ENCODE data around the gene UBXN4.

Gene UBXN4

DNA sequence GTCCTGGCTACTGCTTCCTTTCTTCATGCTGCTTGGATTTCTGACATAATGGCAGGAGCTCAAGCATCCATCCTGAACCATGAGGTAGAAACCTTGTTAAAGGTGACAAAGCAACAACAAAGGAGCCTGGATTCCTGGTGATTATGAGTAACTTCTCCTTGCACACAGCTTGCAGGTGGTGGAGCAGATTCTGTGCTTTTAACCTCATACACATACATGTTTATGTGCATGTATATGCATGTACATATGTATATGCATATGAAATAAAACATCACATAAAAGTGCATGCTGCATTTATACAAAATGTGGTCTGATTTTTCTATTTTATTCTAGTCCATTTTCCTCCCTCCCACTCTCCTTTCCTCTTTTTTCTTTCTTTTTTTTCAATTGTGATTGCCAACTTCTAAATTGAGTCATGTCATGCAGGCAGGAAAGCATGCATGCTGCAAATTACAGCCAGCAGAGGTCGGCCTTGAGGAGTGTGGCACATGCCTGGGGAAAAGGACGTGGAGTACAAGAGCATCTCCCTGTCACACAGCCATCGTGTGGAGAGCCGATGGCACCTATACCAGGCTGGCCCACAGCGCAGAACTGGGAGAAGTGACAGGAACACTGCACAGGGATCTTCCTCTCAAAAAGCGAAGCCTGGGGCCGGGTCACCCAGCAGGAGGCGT, 77.4 kb downstream of the UBXN4 start:
- TF ChIP-seq CTCF (IDR thresholded peaks at IDR 0.05) = peak; percentile 30; the same call in 1 of the 2 replicates

GRCh38 chr2:135820003-135820618, 78.5 kb downstream of the UBXN4 start:
- TF ChIP-seq CTCF (IDR thresholded peaks at IDR 0.05) = no peak

GRCh38 chr2:135821190-135821589, 79.5 kb downstream of the UBXN4 start:
- TF ChIP-seq CTCF (IDR thresholded peaks at IDR 0.05) = no peak

DNA sequence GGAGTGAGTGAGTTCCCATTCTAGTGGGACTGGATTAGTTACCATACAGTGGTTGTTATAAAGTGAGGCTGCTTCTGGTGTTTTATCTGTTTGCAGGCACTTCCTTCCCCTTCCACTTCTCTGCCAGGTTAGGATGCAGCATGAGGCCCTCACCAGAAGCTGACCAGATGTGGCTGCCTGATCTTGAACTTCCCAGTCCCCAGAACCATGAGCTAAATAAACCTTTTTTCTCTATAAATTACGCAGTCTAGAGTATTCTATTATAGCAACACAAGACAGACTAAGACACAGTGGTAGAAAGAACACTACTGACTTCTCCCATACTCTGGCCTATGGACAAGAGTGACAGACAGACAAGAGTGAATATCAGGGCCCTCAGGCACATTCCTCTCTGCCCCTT, 81.2 kb downstream of the UBXN4 start:
- TF ChIP-seq CTCF (IDR thresholded peaks at IDR 0.05) = no peak

GRCh38 chr2:135825131-135825530, 83.5 kb downstream of the UBXN4 start:
- no peak for TF ChIP-seq CTCF (IDR thresholded peaks at IDR 0.05)

GRCh38 chr2:135825550-135826176, 84.0 kb downstream of the UBXN4 start:
- TF ChIP-seq CTCF (IDR thresholded peaks at IDR 0.05) = no peak

GRCh38 chr2:135826544-135826943, 84.9 kb downstream of the UBXN4 start:
- TF ChIP-seq CTCF (IDR thresholded peaks at IDR 0.05) = no peak
